SK-N-MC (cell line): ENCODE data around the gene VDAC1.

ENCODE experiments used
- EZH2 ChIP-seq: fragments of 200-600 bp; sonication (generic); IDR thresholded peaks from one replicate; pipeline ENCODE4 v1.6.1; 2017; ENCODE audit warnings: antibody characterized with exemption
- POLR2AphosphoS5 ChIP-seq: IDR thresholded peaks from 2 replicates; pipeline ENCODE4 v1.6.1; 2012; ENCODE audit warnings: mild to moderate bottlenecking, low read depth, low read length, borderline replicate concordance

DNA sequence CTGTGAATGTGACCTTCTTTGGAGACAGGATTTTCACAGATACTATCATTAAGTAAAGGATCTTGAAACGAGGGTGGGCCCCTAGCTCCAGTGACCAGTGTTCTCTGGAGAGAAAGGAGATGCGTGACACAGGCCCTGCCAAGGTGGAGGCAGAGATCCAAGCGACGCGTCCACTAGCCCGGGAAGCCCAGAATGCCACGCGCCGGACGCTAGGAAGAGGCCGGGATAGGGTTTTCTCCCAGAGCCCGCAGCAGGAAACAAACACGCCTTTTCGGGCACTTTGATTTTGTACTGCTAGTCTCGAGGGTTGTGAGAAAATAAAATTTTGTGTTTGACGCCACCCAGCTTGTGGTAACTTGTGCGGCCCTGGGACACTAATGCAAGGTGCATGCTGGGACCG, 29.6 kb upstream of the VDAC1 start:
- TF ChIP-seq POLR2AphosphoS5: no peak
- TF ChIP-seq EZH2: no peak
